Muscle of leg (tissue), 11 donors: ENCODE results near the gene TEX35. TPM values are rescaled to one million over a fixed set of nuclear protein-coding genes. Genes with fewer than 3 reads are reported as not detected.
"Not testable (repeated sequence)": the region's sequence is repeated elsewhere in the genome, so short reads cannot be mapped to it uniquely, and the experiment has no call there.

ENCODE experiments used
- DNase-seq: peaks from one replicate; pipeline ENCODE4 v3.0.0; 2013
- H3K27ac ChIP-seq: one replicate; pipeline ENCODE4 v1.5.1; 2013; ENCODE audit warnings: mild to moderate bottlenecking, low read length, control low read depth
- H3K27me3 ChIP-seq: one replicate; pipeline ENCODE4 v1.6.1; 2013; ENCODE audit warnings: low read length; ENCODE audit not compliant: control insufficient read depth, insufficient read depth
- H3K36me3 ChIP-seq: one replicate; pipeline ENCODE4 v1.6.1; 2013; ENCODE audit warnings: low read length; ENCODE audit not compliant: control insufficient read depth, insufficient read depth
- H3K4me1 ChIP-seq: one replicate; pipeline ENCODE4 v1.6.1; 2013; ENCODE audit warnings: low read length; ENCODE audit not compliant: control insufficient read depth, insufficient read depth
- H3K4me3 ChIP-seq: one replicate; pipeline ENCODE4 v1.5.1; 2013; ENCODE audit warnings: low read length, control low read depth
- H3K9me3 ChIP-seq: replicated peaks from 2 replicates; pipeline ENCODE4 v1.6.1; 2013; ENCODE audit warnings: low read depth, low read length; ENCODE audit not compliant: control insufficient read depth
- WGBS: methylation state at CpG from one replicate; pipeline ENCODE4 v1.1.5; 2013; ENCODE audit warnings: missing lambda C conversion rate; ENCODE audit not compliant: insufficient coverage; 5-methylcytosine and 5-hydroxymethylcytosine counted together
- polyA plus RNA-seq, 8 donors: library from polyadenylated mRNA; unstranded; fragments of 120-200 nt; gene quantifications; one replicate each; pipeline versions ENCODE4 v1.2.1 to v1.2.3, GENCODE V29; 2013; ENCODE audit warnings: inconsistent platforms in 1 of 8, low replicate concordance in 1 of 8; ENCODE audit not compliant: insufficient read length in 8 of 8, insufficient read depth in 1 of 8
- total RNA-seq: library from RNA; stranded (reverse); fragments of 120-200 nt; gene quantifications from one replicate; pipeline ENCODE4 v1.2.4, GENCODE V29; 2013

Gene TEX35
- total and polyA plus RNA-seq, 9 donors: 0.13 to 0.18 TPM; not detected in 7

- H3K27ac ChIP-seq: no peak overlapping the region
- H3K9me3 ChIP-seq: no peaks in the 10 kb centered on the region
- peak; percentile 57 for DNase-seq
- WGBS: 10% methylated on average over 2 of the region's 5 CpGs
- H3K27me3 ChIP-seq: no peaks in the 10 kb centered on the region
- no peaks in the 10 kb centered on the region for H3K4me1 ChIP-seq
- H3K4me3 ChIP-seq: no peak overlapping the region
- no peaks in the 10 kb centered on the region for H3K36me3 ChIP-seq
Observed at GRCh38 chr1:178501705-178502329, 11.1 kb upstream of the TEX35 start.

GRCh38 chr1:178502330-178502714 is 10.6 kb upstream of the TEX35 start:
- no peak for DNase-seq
- WGBS: 69% methylated on average over 2 of the region's 3 CpGs
- H3K27me3 ChIP-seq: no peaks in the 10 kb centered on the region
- no peak overlapping the region for H3K4me3 ChIP-seq
- H3K36me3 ChIP-seq: no peaks in the 10 kb centered on the region
- no peaks in the 10 kb centered on the region for H3K9me3 ChIP-seq
- H3K4me1 ChIP-seq: no peaks in the 10 kb centered on the region
- H3K27ac ChIP-seq: no peak overlapping the region

- no peaks in the 10 kb centered on the region for H3K27me3 ChIP-seq
- no peak overlapping the region for H3K4me3 ChIP-seq
- WGBS: 89% methylated on average over 3 of the region's 5 CpGs
- H3K27ac ChIP-seq: no peak overlapping the region
- DNase-seq: no peak
- H3K36me3 ChIP-seq: no peaks in the 10 kb centered on the region
- H3K4me1 ChIP-seq: no peaks in the 10 kb centered on the region
- no peaks in the 10 kb centered on the region for H3K9me3 ChIP-seq
Observed at GRCh38 chr1:178502856-178503255, 10.1 kb upstream of the TEX35 start.

GRCh38 chr1:178503316-178503715 is 9.6 kb upstream of the TEX35 start:
- DNase-seq, H3K27ac ChIP-seq, H3K27me3 ChIP-seq, H3K36me3 ChIP-seq, H3K4me1 ChIP-seq, H3K9me3 ChIP-seq, H3K4me3 ChIP-seq: not testable (repeated sequence)
- 94% methylated on average over 12 of the region's 14 CpGs for WGBS

GRCh38 chr1:178503849-178504248 is 9.1 kb upstream of the TEX35 start:
- no peaks in the 10 kb centered on the region for H3K4me1 ChIP-seq
- no peak for DNase-seq
- H3K4me3 ChIP-seq: no peak overlapping the region
- no peaks in the 10 kb centered on the region for H3K36me3 ChIP-seq
- H3K27ac ChIP-seq: no peak overlapping the region
- WGBS: 54% methylated on average over 3 of the region's 6 CpGs
- no peaks in the 10 kb centered on the region for H3K27me3 ChIP-seq
- H3K9me3 ChIP-seq: no peaks in the 10 kb centered on the region

GRCh38 chr1:178504286-178504685 is 8.6 kb upstream of the TEX35 start:
- no peak for DNase-seq
- Histone ChIP-seq H3K27me3 (no peaks in the 10 kb centered on the region), H3K4me1 (no peaks in the 10 kb centered on the region), H3K4me3 (no peak overlapping the region), H3K36me3 (no peaks in the 10 kb centered on the region), H3K27ac (no peak overlapping the region), H3K9me3 (no peaks in the 10 kb centered on the region)
- whole genome bisulfite sequencing: 67% methylated on average over 4 of the region's 4 CpGs

DNA sequence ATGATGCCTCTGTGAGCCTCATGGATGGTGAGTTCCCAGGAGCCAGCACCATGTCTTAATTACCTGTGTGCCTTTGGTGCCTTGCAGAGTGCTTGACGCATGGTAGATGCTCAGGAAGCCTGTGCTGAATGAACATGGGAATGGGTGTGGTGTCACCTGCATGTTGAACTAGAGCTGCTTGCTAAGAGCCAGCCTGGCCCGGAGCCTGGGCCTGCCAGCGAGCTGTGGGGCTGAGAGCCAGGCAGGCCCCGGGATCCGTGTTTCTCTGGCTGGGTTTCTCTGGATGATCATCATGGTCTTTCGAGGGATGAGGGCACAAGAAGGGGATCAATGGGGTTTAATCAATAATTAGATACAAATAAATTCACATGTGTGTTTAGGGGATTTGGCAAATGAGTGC is 6.7 kb upstream of the TEX35 start:
- H3K4me1 ChIP-seq: no peaks in the 10 kb centered on the region
- no peaks in the 10 kb centered on the region for H3K27me3 ChIP-seq
- no peaks in the 10 kb centered on the region for H3K9me3 ChIP-seq
- whole genome bisulfite sequencing: 71% methylated on average over 3 of the region's 6 CpGs
- H3K36me3 ChIP-seq: no peaks in the 10 kb centered on the region
- H3K27ac ChIP-seq: no peak overlapping the region
- H3K4me3 ChIP-seq: no peak overlapping the region
- no peak for DNase-seq

GRCh38 chr1:178506669-178507068 is 6.2 kb upstream of the TEX35 start:
- Histone ChIP-seq H3K36me3 (no peaks in the 10 kb centered on the region), H3K4me1 (peaks cover under 1% of the 10 kb centered on the region), H3K9me3 (no peaks in the 10 kb centered on the region), H3K4me3 (no peak overlapping the region), H3K27me3 (no peaks in the 10 kb centered on the region), H3K27ac (no peak overlapping the region)
- WGBS: 84% methylated on average over 6 of the region's 6 CpGs
- no peak for DNase-seq

GRCh38 chr1:178509414-178510007 is 3.4 kb upstream of the TEX35 start:
- Histone ChIP-seq H3K4me3 (no peak overlapping the region), H3K27me3 (no peaks in the 10 kb centered on the region), H3K9me3 (no peaks in the 10 kb centered on the region), H3K4me1 (peaks cover 11% of the 10 kb centered on the region), H3K27ac (no peak overlapping the region), H3K36me3 (no peaks in the 10 kb centered on the region)
- DNase-seq: no peak
- 88% methylated on average over 2 of the region's 5 CpGs for WGBS

GRCh38 chr1:178510155-178510554 is 2.8 kb upstream of the TEX35 start:
- no peak for DNase-seq
- H3K36me3 ChIP-seq: no peaks in the 10 kb centered on the region
- no peak overlapping the region for H3K4me3 ChIP-seq
- no peaks in the 10 kb centered on the region for H3K27me3 ChIP-seq
- no peaks in the 10 kb centered on the region for H3K9me3 ChIP-seq
- H3K4me1 ChIP-seq: peaks cover 11% of the 10 kb centered on the region
- H3K27ac ChIP-seq: no peak overlapping the region
- 68% methylated on average over 4 of the region's 4 CpGs for WGBS
